ENCODE results near the gene MYO5B.

- TF ChIP-seq, protein P1, sequence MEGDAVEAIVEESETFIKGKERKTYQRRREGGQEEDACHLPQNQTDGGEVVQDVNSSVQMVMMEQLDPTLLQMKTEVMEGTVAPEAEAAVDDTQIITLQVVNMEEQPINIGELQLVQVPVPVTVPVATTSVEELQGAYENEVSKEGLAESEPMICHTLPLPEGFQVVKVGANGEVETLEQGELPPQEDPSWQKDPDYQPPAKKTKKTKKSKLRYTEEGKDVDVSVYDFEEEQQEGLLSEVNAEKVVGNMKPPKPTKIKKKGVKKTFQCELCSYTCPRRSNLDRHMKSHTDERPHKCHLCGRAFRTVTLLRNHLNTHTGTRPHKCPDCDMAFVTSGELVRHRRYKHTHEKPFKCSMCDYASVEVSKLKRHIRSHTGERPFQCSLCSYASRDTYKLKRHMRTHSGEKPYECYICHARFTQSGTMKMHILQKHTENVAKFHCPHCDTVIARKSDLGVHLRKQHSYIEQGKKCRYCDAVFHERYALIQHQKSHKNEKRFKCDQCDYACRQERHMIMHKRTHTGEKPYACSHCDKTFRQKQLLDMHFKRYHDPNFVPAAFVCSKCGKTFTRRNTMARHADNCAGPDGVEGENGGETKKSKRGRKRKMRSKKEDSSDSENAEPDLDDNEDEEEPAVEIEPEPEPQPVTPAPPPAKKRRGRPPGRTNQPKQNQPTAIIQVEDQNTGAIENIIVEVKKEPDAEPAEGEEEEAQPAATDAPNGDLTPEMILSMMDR (IDR thresholded peaks at IDR 0.05) = no peak
- no peak for TF ChIP-seq POLR2A (IDR thresholded peaks at IDR 0.05)
Measured at GRCh38 chr18:50190926-50191325, 4.0 kb downstream of the MYO5B start.

Measured in thyroid gland (tissue), 4 donors.